ENCODE measurements around the gene PGR. TPM values are rescaled to one million over a fixed set of nuclear protein-coding genes. Genes with fewer than 3 reads are reported as not detected.

Gene PGR
- total and polyA plus RNA-seq, 8 donors, result 2.0 to 6.3 (median 4.7) TPM

- no peak for ATAC-seq
- intact Hi-C loops (cut with DNase I), result no loop called here
- no peak for TF ChIP-seq CTCF (IDR thresholded peaks at IDR 0.05)
- no peaks in the 10 kb centered on the region for H3K27me3 ChIP-seq
- H3K4me3 ChIP-seq, result no peak overlapping the region
- no peaks in the 10 kb centered on the region for H3K36me3 ChIP-seq
- peaks cover 0 to 2% of the 10 kb centered on the region in 2 donors for H3K9me3 ChIP-seq
- no peak overlapping the region for H3K27ac ChIP-seq
- no peaks in the 10 kb centered on the region for H3K4me1 ChIP-seq
- no peak for DNase-seq
Observed at GRCh38 chr11:101009690-101010055, 119.9 kb downstream of the PGR start.

- H3K4me1 ChIP-seq, result no peaks in the 10 kb centered on the region
- no peak for TF ChIP-seq CTCF (IDR thresholded peaks at IDR 0.05)
- no peaks in the 10 kb centered on the region for H3K27me3 ChIP-seq
- H3K4me3 ChIP-seq, result no peak overlapping the region
- intact Hi-C loops (cut with DNase I), result no loop called here
- ATAC-seq (no peak), DNase-seq (no peak)
- H3K36me3 ChIP-seq, result no peaks in the 10 kb centered on the region
- H3K27ac ChIP-seq, result no peak overlapping the region
- peaks cover 0 to 2% of the 10 kb centered on the region in 2 donors for H3K9me3 ChIP-seq
Observed at GRCh38 chr11:101008961-101009689, 120.5 kb downstream of the PGR start.

GRCh38 chr11:101003468-101003867 is 126.1 kb downstream of the PGR start:
- no peaks in the 10 kb centered on the region for H3K27me3 ChIP-seq
- H3K4me3 ChIP-seq, result no peak overlapping the region
- H3K27ac ChIP-seq, result no peak overlapping the region
- no peak for TF ChIP-seq CTCF (IDR thresholded peaks at IDR 0.05)
- ATAC-seq, result no peak
- no peaks in the 10 kb centered on the region for H3K36me3 ChIP-seq
- DNase-seq, result no peak
- H3K9me3 ChIP-seq, result peaks cover 0 to 2% of the 10 kb centered on the region in 2 donors
- H3K4me1 ChIP-seq, result no peaks in the 10 kb centered on the region
- intact Hi-C loops (cut with DNase I), result no loop called here

- no peak for ATAC-seq
- intact Hi-C loops (cut with DNase I), result no loop called here
Observed at GRCh38 chr11:100999756-101000155, 129.9 kb downstream of the PGR start.

GRCh38 chr11:100994966-100995365 is 134.6 kb downstream of the PGR start:
- TF ChIP-seq CTCF (IDR thresholded peaks at IDR 0.05), result no peak
- H3K9me3 ChIP-seq, result no peaks in the 10 kb centered on the region
- H3K27me3 ChIP-seq, result no peaks in the 10 kb centered on the region
- no peak overlapping the region for H3K27ac ChIP-seq
- H3K4me1 ChIP-seq, result no peaks in the 10 kb centered on the region
- no peaks in the 10 kb centered on the region for H3K36me3 ChIP-seq
- ATAC-seq (no peak), DNase-seq (no peak)
- no peak overlapping the region for H3K4me3 ChIP-seq
- intact Hi-C loops (cut with DNase I), result no loop called here

More at GRCh38 chr11:100999756-101000155, 129.9 kb downstream of the PGR start:
- Histone ChIP-seq H3K36me3 (no peaks in the 10 kb centered on the region), H3K27ac (no peak overlapping the region), H3K4me3 (no peak overlapping the region), H3K9me3 (no peaks in the 10 kb centered on the region), H3K27me3 (no peaks in the 10 kb centered on the region), H3K4me1 (no peaks in the 10 kb centered on the region)
- no peak for TF ChIP-seq CTCF (IDR thresholded peaks at IDR 0.05)
- DNase-seq, result no peak

All from left lung (tissue), 10 donors.